HG02973 (cell line): ENCODE data around the gene OPRL1.

Source experiments
- ATAC-seq: cut with Tn5 transposase; IDR thresholded peaks from one replicate; pipeline ENCODE4 v1.9.1; 2021; ENCODE audit warnings: moderate library complexity; ENCODE audit not compliant: unreplicated experiment

OPRL1 gene

GRCh38 chr20:64139199-64140060 lies 59.5 kb downstream of the OPRL1 start:
- ATAC-seq = no peak

- no peak for ATAC-seq
Measured at GRCh38 chr20:64140061-64140931, 60.4 kb downstream of the OPRL1 start.

GRCh38 chr20:64140956-64141355 lies 61.1 kb downstream of the OPRL1 start:
- no peak for ATAC-seq

- ATAC-seq = no peak
Measured at GRCh38 chr20:64142590-64142989, 62.7 kb downstream of the OPRL1 start.

- no peak for ATAC-seq
Measured at GRCh38 chr20:64143018-64143801, 63.3 kb downstream of the OPRL1 start.

GRCh38 chr20:64144144-64144912 lies 64.4 kb downstream of the OPRL1 start:
- ATAC-seq = no peak

- no peak for ATAC-seq
Measured at GRCh38 chr20:64145458-64146300, 65.8 kb downstream of the OPRL1 start.

- ATAC-seq = no peak
Measured at GRCh38 chr20:64146301-64146935, 66.5 kb downstream of the OPRL1 start.

- ATAC-seq = no peak
Measured at GRCh38 chr20:64146936-64147477, 67.1 kb downstream of the OPRL1 start.

- no peak for ATAC-seq
Measured at GRCh38 chr20:64148581-64148980, 68.7 kb downstream of the OPRL1 start.

- no peak for ATAC-seq
Measured at GRCh38 chr20:64149141-64149540, 69.3 kb downstream of the OPRL1 start.

- ATAC-seq = no peak
Measured at GRCh38 chr20:64149809-64150560, 70.1 kb downstream of the OPRL1 start.
